Psoas muscle (tissue), 8 donors: ENCODE results near the gene CTPS2. TPM values are rescaled to one million over a fixed set of nuclear protein-coding genes. Genes with fewer than 3 reads are reported as not detected.

Source experiments
- ATAC-seq, 4 donors: fragments of 200-7000 bp; cut with Tn5 transposase; one replicate each; pipeline ENCODE4 v1.9.1; 2020; ENCODE audit warnings: moderate library complexity in 3 of 4, mild to moderate bottlenecking in 2 of 4
- DNase-seq, 2 donors: peaks; one replicate each; pipeline ENCODE4 v3.0.0-alpha.2; 2020
- H3K27ac ChIP-seq: fragments of 200-600 bp; one replicate; pipeline ENCODE4 v1.8.0; 2022
- H3K27me3 ChIP-seq, 3 donors: fragments of 200-600 bp in 1 of 3; one replicate each; pipeline versions ENCODE4 v1.6.1 to v1.8.0; 2013 to 2022; ENCODE audit warnings: low read length in 2 of 3, mild to moderate bottlenecking in 2 of 3, moderate library complexity in 1 of 3; ENCODE audit not compliant: insufficient read depth in 3 of 3
- H3K36me3 ChIP-seq, 2 donors: fragments of 200-600 bp in 1 of 2; one replicate each; pipeline versions ENCODE4 v1.6.1 to v1.8.0; 2013 to 2022; ENCODE audit warnings: low read depth in 1 of 2, mild to moderate bottlenecking in 1 of 2, moderate library complexity in 1 of 2; ENCODE audit not compliant: insufficient read depth in 1 of 2
- H3K4me1 ChIP-seq: fragments of 200-600 bp; one replicate; pipeline ENCODE4 v1.8.0; 2022
- H3K4me3 ChIP-seq: fragments of 200-600 bp; one replicate; pipeline ENCODE4 v1.8.0; 2022; ENCODE audit warnings: mild to moderate bottlenecking
- H3K9me3 ChIP-seq: fragments of 200-600 bp; one replicate; pipeline ENCODE4 v1.8.0; 2022
- WGBS, 3 donors: extraction: QIAGEN DNeasy Blood & Tissue Kit; methylation state at CpG; one replicate each; pipeline versions ENCODE4 v1.1.6 to v1.1.7; 2013; 5-methylcytosine and 5-hydroxymethylcytosine counted together
- intact Hi-C, 2 donors: fragments of 100-400 bp; cut with DNase I; formaldehyde crosslinking; loops; one replicate each; pipeline versions ENCODE4 v1.11.0 to v1.14.2; 2022
- polyA plus RNA-seq, 3 donors: library from polyadenylated mRNA; stranded (reverse); fragments of 200-250 nt; gene quantifications; one replicate each; pipeline ENCODE4 v1.2.3, GENCODE V29; 2013
- total RNA-seq, 4 donors: library from RNA; stranded (reverse); fragmentation: NEBNext Ultra II Directional in 2 of 4; extraction: Animal tissue kit (Norgen Biotek cat#: 25700) in 2 of 4; gene quantifications; one replicate each; pipeline versions ENCODE4 v1.2.1 to v1.2.4, GENCODE V29; 2021 to 2023
- TF ChIP-seq, protein P1 (sequence below): fragments of 200-600 bp; IDR thresholded peaks from one replicate; pipeline ENCODE4 v1.8.0; 2022; ENCODE audit warnings: antibody characterized with exemption
- donor health status: healthy with polysubstance abuse.
- donor health status: DM: no; HTN: no; CAD: no; lungs with moderate emphysema.
- donor health status: Bipolar disorder and iron deficiency.
- donor health status: healthy.
- donor health status: DM: yes; HTN: yes; CAD: no.
- donor health status: DM: no; HTN: no; CAD: no.
- donor health status: DM: no; HTN: no; CAD: no.
- donor health status: DM: yes; HTN: yes; CAD: no.

The CTPS2 gene
- total and polyA plus RNA-seq, 7 donors = 1.1 to 3.8 (median 2.5) TPM

DNA sequence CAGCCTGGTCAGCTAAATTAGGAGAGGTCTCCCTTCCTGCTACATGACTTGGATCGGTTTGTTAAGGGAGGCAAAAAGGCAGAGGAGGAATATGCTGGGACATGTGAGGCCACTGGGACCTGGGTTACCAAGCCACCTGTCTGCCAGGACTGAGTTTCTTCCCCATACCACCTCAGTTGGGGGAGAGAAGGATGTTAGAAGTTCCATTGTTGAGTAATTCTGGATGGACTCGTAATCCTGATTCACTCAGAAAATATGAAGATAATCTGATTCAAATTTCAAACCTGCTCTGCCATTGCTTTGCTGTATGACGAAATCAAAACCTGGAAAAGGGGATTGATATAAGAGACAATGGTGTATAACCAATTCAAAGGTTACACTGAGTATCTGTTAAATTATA is 159.9 kb downstream of the CTPS2 start:
- Histone ChIP-seq H3K27ac (no peak overlapping the region), H3K27me3 (no peaks in the 10 kb centered on the region), H3K4me1 (no peaks in the 10 kb centered on the region), H3K4me3 (no peak overlapping the region), H3K9me3 (no peaks in the 10 kb centered on the region), H3K36me3 (no peaks in the 10 kb centered on the region)
- DNase-seq (no peak), ATAC-seq (no peak)
- WGBS, 3 donors = 79 to 95% (median 95%) methylated on average over 3 of the region's 3 CpGs
- TF ChIP-seq, protein P1, sequence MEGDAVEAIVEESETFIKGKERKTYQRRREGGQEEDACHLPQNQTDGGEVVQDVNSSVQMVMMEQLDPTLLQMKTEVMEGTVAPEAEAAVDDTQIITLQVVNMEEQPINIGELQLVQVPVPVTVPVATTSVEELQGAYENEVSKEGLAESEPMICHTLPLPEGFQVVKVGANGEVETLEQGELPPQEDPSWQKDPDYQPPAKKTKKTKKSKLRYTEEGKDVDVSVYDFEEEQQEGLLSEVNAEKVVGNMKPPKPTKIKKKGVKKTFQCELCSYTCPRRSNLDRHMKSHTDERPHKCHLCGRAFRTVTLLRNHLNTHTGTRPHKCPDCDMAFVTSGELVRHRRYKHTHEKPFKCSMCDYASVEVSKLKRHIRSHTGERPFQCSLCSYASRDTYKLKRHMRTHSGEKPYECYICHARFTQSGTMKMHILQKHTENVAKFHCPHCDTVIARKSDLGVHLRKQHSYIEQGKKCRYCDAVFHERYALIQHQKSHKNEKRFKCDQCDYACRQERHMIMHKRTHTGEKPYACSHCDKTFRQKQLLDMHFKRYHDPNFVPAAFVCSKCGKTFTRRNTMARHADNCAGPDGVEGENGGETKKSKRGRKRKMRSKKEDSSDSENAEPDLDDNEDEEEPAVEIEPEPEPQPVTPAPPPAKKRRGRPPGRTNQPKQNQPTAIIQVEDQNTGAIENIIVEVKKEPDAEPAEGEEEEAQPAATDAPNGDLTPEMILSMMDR = no peak
- intact Hi-C loops = no loop called here

DNA sequence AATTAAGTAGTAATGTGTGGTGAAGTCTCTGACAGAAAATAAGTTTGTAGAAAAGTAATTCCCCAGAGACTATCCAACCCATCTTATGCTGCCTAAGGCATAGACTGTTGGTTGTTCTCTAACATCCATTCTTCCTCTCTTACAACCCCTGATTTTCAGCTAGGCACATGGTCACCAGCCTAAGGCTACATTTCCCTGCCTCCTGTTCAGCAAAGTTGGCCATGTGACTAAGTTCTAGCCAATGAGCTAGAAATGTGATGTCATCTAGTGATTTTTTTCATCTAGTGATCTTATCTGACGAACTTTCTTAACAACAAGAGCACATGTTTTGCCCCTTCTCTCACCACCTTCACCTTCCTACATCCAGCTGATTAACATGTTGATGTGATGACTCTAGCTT is 164.8 kb downstream of the CTPS2 start:
- no peak overlapping the region for H3K27ac ChIP-seq
- H3K4me3 ChIP-seq = no peak overlapping the region
- no peaks in the 10 kb centered on the region for H3K9me3 ChIP-seq
- H3K36me3 ChIP-seq = no peaks in the 10 kb centered on the region
- TF ChIP-seq, protein P1 = no peak
- peaks cover 0 to 3% (median 0%) of the 10 kb centered on the region in 3 donors for H3K27me3 ChIP-seq
- intact Hi-C loops = no loop called here
- DNase-seq (no peak), ATAC-seq (no peak)
- H3K4me1 ChIP-seq = no peaks in the 10 kb centered on the region
- 57 to 100% (median 81%) methylated on average over 1 of the region's 1 CpG for WGBS, 3 donors

DNA sequence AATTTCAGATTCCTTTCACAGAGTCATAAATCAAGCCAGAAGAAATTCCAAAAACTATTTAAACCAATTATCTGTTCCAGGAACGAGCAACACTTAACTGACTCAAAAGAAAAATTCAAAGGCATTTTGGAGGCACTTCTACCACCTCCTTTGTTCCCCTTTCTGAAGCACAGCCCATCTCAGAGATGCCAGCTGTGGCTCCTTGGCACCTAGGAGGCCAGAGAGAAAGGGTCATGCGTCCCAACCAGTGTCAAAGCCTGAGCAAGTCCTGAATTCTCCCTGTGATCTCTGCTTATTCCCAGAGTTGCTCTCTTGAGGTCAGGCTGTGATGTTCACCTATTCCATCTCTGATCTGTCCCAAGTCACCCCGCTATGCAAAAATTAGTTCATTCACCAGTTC is 167.5 kb downstream of the CTPS2 start:
- H3K36me3 ChIP-seq = no peaks in the 10 kb centered on the region
- H3K4me1 ChIP-seq = no peaks in the 10 kb centered on the region
- intact Hi-C loops = no loop called here
- H3K27me3 ChIP-seq = peaks cover 0 to 3% (median 0%) of the 10 kb centered on the region in 3 donors
- TF ChIP-seq, protein P1 = no peak
- no peak overlapping the region for H3K27ac ChIP-seq
- no peak for DNase-seq
- ATAC-seq = no peak
- WGBS, 3 donors = 72 to 86% (median 81%) methylated on average over 3 of the region's 3 CpGs
- H3K9me3 ChIP-seq = no peaks in the 10 kb centered on the region
- H3K4me3 ChIP-seq = no peak overlapping the region

Other genes starting within 250 kb of the CTPS2 start
- gene S100G, start 62.5 kb downstream of the CTPS2 start, total RNA-seq = not detected
- under 1 TPM in 1 of 3 donors, not detected in 2; 0.23 TPM for gene S100G, start 62.5 kb downstream of the CTPS2 start, polyA plus RNA-seq
- 10 to 100 TPM; 13.7 to 29.4 (median 20.0) TPM for gene SYAP1, start 6.9 kb upstream of the CTPS2 start, total RNA-seq
- gene SYAP1, start 6.9 kb upstream of the CTPS2 start, polyA plus RNA-seq = 10 to 100 TPM; 10.9 to 14.9 (median 13.6) TPM
- 10 to 100 TPM in 1 of 4 donors, 1 to 10 TPM in 3; 6.3 to 10.1 (median 9.4) TPM for gene TXLNG, start 73.8 kb upstream of the CTPS2 start, total RNA-seq
- gene TXLNG, start 73.8 kb upstream of the CTPS2 start, polyA plus RNA-seq = 1 to 10 TPM; 5.6 to 8.1 (median 7.6) TPM
- gene RBBP7, start 157.7 kb upstream of the CTPS2 start, total RNA-seq = 100 to 1,000 TPM in 1 of 4 donors, 10 to 100 TPM in 3; 81.1 to 107 (median 90.5) TPM
- 100 to 1,000 TPM in 2 of 3 donors, 10 to 100 TPM in 1; 85.0 to 139 (median 111) TPM for gene RBBP7, start 157.7 kb upstream of the CTPS2 start, polyA plus RNA-seq
- 1 to 10 TPM in 2 of 4 donors, under 1 TPM in 2; 0.84 to 2.3 (median 1.1) TPM for gene REPS2, start 234.0 kb upstream of the CTPS2 start, total RNA-seq
- under 1 TPM; 0.16 to 0.39 (median 0.17) TPM for gene REPS2, start 234.0 kb upstream of the CTPS2 start, polyA plus RNA-seq